Loucy (cell line): ENCODE measurements around the gene GDF7.

Source experiments
- H2AFZ ChIP-seq: fragments of 200-600 bp; sonication (generic); 2 replicates; pipeline ENCODE4 v1.6.0; 2016; ENCODE audit warnings: antibody characterized with exemption, mild to moderate bottlenecking, low read length, moderate library complexity
- H3F3A ChIP-seq: fragments of 200-600 bp; 2 replicates; pipeline ENCODE4 v1.6.0; 2016; ENCODE audit warnings: antibody characterized with exemption, low read depth, mild to moderate bottlenecking
- H3K27me3 ChIP-seq: fragments of 200-600 bp; sonication (generic); 2 replicates; pipeline ENCODE4 v1.6.1; 2014; ENCODE audit warnings: low read length, mild to moderate bottlenecking; ENCODE audit not compliant: insufficient read depth, poor library complexity, severe bottlenecking
- H3K36me3 ChIP-seq: fragments of 200-600 bp; sonication (generic); 2 replicates; pipeline ENCODE4 v1.6.1; 2016; ENCODE audit warnings: low read length; ENCODE audit not compliant: insufficient read depth
- H3K4me1 ChIP-seq: fragments of 200-600 bp; sonication (generic); 2 replicates; pipeline ENCODE4 v1.5.1; 2014; ENCODE audit warnings: low read length, mild to moderate bottlenecking; ENCODE audit not compliant: insufficient read depth, poor library complexity, severe bottlenecking
- H3K4me2 ChIP-seq: fragments of 200-600 bp; sonication (generic); 2 replicates; pipeline ENCODE4 v1.6.0; 2014; ENCODE audit warnings: antibody characterized with exemption, low read length, low read depth, mild to moderate bottlenecking; ENCODE audit not compliant: poor library complexity, severe bottlenecking
- H3K4me3 ChIP-seq: fragments of 200-600 bp; sonication (generic); 2 replicates; pipeline ENCODE4 v1.5.1; 2014; ENCODE audit warnings: low read length, mild to moderate bottlenecking, mixed read lengths; ENCODE audit not compliant: poor library complexity, severe bottlenecking
- H3K79me2 ChIP-seq: fragments of 200-600 bp; sonication (generic); 2 replicates; pipeline ENCODE4 v1.6.1; 2014; ENCODE audit warnings: low read length; ENCODE audit not compliant: insufficient read depth
- H3K9ac ChIP-seq: fragments of 200-600 bp; sonication (generic); 2 replicates; pipeline ENCODE4 v1.6.0; 2014; ENCODE audit warnings: mild to moderate bottlenecking, low read depth, low read length, moderate library complexity; ENCODE audit not compliant: poor library complexity, severe bottlenecking
- H3K9me2 ChIP-seq: fragments of 200-600 bp; sonication (generic); replicated peaks from 2 replicates; pipeline ENCODE4 v1.6.1; 2016; ENCODE audit warnings: low read depth, low read length, mixed read lengths
- H3K9me3 ChIP-seq: fragments of 200-600 bp; sonication (generic); 2 replicates; pipeline ENCODE4 v1.6.1; 2014; ENCODE audit warnings: mild to moderate bottlenecking, antibody characterized with exemption, low read length, low read depth; ENCODE audit not compliant: insufficient read depth
- H4K20me1 ChIP-seq: fragments of 200-600 bp; sonication (generic); 2 replicates; pipeline ENCODE4 v1.6.0; 2014; ENCODE audit warnings: antibody characterized with exemption, low read length, mild to moderate bottlenecking; ENCODE audit not compliant: insufficient read depth, poor library complexity, severe bottlenecking
- EZH2phosphoT487 ChIP-seq: fragments of 200-600 bp; IDR thresholded peaks from 2 replicates; pipeline ENCODE4 v1.6.1; 2018; ENCODE audit warnings: antibody characterized with exemption, mild to moderate bottlenecking, moderate library complexity, borderline replicate concordance
- TF ChIP-seq, protein P1 (sequence below): fragments of 200-600 bp; sonication (generic); conservative IDR thresholded peaks from 2 replicates; pipeline ENCODE4 v1.5.1; 2014; ENCODE audit warnings: mild to moderate bottlenecking, antibody characterized with exemption, low read length

GDF7 gene

DNA sequence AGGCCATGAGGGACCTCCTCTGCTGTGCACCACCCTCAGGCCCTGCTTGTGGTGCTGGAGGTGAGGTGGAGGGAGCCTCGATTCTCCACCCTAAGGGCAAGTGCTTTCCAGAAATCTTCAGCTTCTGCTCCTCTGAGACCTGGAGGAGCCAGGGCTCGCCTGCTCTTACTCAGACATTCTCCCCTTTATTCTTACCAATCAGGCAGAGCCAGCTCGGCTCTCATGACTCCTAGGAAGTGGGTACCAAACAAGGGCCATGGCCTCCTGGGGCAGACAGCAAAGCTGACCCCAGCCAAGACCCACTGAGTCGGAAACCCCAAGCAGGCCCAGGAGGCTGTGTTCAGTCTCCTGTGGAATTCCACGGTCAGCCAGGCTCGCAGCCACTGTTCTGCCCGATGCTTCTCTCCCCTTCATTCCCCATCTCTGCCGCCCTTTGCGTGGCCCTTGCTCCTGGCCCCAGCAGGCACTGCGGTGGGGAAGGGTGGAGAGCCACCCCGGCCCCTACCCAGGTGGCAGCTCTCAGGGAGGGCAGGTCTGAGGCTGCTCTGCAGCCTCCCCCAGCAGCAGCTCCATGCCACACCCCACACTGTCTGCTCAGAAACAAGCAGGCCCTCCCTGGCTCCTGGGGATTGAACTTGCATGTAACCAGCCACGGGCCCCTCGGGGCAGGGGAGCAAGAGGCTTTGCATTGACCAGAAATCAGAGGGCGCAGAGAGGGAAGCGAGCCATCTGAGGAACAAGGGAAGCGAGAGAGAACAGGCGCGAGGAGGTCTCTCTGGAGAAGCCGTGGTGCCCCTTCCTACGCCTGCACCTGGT lies 40.0 kb upstream of the GDF7 start:
- Histone ChIP-seq H3K9me3 (no peaks in the 10 kb centered on the region), H3K9me2 (no peaks in the 10 kb centered on the region), H3K4me1 (no peaks in the 10 kb centered on the region), H3K36me3 (no peaks in the 10 kb centered on the region; the same call in 1 of the 2 replicates), H3K4me2 (no peak overlapping the region), H3F3A (no peaks in the 10 kb centered on the region), H2AFZ (no peak overlapping the region), H3K4me3 (no peak overlapping the region), H4K20me1 (no peaks in the 10 kb centered on the region), H3K27me3 (no peaks in the 10 kb centered on the region), H3K9ac (no peak overlapping the region), H3K79me2 (no peaks in the 10 kb centered on the region)
- no peak for TF ChIP-seq EZH2phosphoT487

DNA sequence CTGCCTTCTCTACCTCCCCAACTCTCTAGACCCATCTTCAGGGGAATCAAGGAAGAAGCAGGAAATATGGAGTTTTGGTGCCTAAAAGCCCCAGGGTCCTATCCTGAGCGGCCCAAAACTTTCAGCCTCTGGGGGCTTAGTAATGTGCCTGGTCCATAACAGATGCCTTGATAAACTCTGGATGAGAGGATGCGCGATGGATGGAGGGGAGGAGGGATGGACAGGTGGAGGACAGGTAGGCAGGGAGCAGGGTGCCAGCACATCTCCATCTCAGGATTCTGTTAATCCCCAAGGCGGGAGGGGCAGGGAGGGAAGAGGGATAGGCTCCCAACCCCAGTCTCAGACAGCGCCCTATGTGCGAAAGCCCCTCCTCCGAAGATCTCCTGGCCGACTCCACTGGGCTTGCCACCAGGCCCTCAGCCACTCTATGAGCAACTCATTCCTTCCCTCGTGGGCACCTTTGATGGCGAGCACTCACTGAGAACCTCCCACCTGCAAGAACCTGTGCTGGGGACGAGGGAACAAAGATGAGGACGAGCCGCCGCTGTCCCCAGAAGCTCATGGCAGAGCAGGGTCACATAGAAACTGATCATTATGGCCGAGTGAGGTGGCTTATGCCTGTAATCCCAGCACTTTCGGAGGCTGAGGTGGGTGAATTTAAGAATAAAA lies 39.1 kb upstream of the GDF7 start:
- Histone ChIP-seq H3K9ac (no peak overlapping the region), H3K9me2 (no peaks in the 10 kb centered on the region), H3K4me1 (peaks cover under 1% of the 10 kb centered on the region), H4K20me1 (no peaks in the 10 kb centered on the region), H3K4me2 (no peak overlapping the region), H3F3A (no peaks in the 10 kb centered on the region), H3K9me3 (no peaks in the 10 kb centered on the region), H3K79me2 (no peaks in the 10 kb centered on the region), H3K36me3 (no peaks in the 10 kb centered on the region; the same call in 1 of the 2 replicates), H2AFZ (no peak overlapping the region), H3K4me3 (no peak overlapping the region), H3K27me3 (no peaks in the 10 kb centered on the region)
- no peak for TF ChIP-seq EZH2phosphoT487
- TF ChIP-seq, protein P1, sequence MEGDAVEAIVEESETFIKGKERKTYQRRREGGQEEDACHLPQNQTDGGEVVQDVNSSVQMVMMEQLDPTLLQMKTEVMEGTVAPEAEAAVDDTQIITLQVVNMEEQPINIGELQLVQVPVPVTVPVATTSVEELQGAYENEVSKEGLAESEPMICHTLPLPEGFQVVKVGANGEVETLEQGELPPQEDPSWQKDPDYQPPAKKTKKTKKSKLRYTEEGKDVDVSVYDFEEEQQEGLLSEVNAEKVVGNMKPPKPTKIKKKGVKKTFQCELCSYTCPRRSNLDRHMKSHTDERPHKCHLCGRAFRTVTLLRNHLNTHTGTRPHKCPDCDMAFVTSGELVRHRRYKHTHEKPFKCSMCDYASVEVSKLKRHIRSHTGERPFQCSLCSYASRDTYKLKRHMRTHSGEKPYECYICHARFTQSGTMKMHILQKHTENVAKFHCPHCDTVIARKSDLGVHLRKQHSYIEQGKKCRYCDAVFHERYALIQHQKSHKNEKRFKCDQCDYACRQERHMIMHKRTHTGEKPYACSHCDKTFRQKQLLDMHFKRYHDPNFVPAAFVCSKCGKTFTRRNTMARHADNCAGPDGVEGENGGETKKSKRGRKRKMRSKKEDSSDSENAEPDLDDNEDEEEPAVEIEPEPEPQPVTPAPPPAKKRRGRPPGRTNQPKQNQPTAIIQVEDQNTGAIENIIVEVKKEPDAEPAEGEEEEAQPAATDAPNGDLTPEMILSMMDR = no peak

DNA sequence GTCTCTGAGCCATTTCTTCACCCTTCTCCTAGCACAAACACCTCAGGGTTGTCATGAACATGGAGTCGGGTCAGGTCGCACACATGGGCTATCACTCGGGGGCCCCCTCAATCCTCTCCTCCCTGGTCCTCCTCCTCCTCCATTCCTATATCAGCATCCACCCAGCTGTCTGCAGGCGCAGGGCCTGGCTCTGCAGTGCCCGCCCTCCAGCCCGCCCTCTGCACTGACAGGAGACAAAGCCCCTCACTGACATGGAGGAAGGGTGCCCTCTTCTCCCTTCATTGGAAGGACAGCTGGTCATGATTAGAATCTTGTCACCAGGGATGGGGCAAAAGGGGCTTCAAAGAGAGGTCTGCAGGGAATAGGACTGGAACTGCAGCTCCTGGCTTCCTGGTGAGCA lies 37.8 kb upstream of the GDF7 start:
- Histone ChIP-seq H3K79me2 (no peaks in the 10 kb centered on the region), H3K4me1 (peaks cover 4% of the 10 kb centered on the region), H3K9ac (no peak overlapping the region), H4K20me1 (no peaks in the 10 kb centered on the region), H3K36me3 (no peaks in the 10 kb centered on the region; the same call in 1 of the 2 replicates), H3K9me3 (no peaks in the 10 kb centered on the region), H3K9me2 (no peaks in the 10 kb centered on the region), H3F3A (no peaks in the 10 kb centered on the region), H3K4me2 (no peak overlapping the region), H2AFZ (no peak overlapping the region), H3K4me3 (no peak overlapping the region), H3K27me3 (no peaks in the 10 kb centered on the region)
- TF ChIP-seq, protein P1 = no peak
- TF ChIP-seq EZH2phosphoT487 = no peak
